PC-3 (cell line): ENCODE results near the gene NAIP.
"Not testable (repeated sequence)": the region's sequence is repeated elsewhere in the genome, so short reads cannot be mapped to it uniquely, and the experiment has no call there.

ENCODE experiments used
- EZH2 ChIP-seq: fragments of 300-600 bp; sonication (generic); IDR thresholded peaks from one replicate; pipeline ENCODE4 v1.6.1; 2017; ENCODE audit warnings: antibody characterized with exemption, mild to moderate bottlenecking, low read length; ENCODE audit not compliant: unreplicated experiment
- EZH2phosphoT487 ChIP-seq: fragments of 300-600 bp; sonication (generic); IDR thresholded peaks from 2 replicates; pipeline ENCODE4 v1.6.1; 2018; ENCODE audit warnings: mild to moderate bottlenecking, antibody characterized with exemption, low read length, borderline replicate concordance
- TF ChIP-seq, protein P1 (sequence below): fragments of 300-600 bp; sonication (generic); conservative IDR thresholded peaks from 2 replicates; pipeline ENCODE4 v1.5.1; 2017; ENCODE audit warnings: antibody characterized with exemption, low read depth, mild to moderate bottlenecking, low read length

DNA sequence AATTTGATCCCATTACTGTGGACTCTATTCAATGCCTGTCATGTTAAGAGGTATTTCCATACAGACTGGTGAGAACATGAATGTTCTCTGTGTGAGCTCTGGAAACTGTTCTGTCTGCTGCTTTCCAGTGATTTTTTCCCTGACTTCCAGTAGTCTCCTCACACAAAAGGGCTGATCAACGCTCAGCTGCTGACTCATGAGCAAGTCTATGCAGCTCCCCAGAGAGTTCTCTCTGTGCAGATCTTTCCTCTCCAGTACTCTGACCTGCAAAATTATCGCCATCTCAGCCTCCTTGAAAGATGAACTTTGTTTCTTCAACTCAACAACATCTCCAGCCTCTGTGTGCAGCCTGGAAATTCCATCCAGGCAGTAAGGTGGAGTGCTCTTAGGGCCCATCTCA, 19.0 kb upstream of the NAIP start:
- TF ChIP-seq, protein P1, sequence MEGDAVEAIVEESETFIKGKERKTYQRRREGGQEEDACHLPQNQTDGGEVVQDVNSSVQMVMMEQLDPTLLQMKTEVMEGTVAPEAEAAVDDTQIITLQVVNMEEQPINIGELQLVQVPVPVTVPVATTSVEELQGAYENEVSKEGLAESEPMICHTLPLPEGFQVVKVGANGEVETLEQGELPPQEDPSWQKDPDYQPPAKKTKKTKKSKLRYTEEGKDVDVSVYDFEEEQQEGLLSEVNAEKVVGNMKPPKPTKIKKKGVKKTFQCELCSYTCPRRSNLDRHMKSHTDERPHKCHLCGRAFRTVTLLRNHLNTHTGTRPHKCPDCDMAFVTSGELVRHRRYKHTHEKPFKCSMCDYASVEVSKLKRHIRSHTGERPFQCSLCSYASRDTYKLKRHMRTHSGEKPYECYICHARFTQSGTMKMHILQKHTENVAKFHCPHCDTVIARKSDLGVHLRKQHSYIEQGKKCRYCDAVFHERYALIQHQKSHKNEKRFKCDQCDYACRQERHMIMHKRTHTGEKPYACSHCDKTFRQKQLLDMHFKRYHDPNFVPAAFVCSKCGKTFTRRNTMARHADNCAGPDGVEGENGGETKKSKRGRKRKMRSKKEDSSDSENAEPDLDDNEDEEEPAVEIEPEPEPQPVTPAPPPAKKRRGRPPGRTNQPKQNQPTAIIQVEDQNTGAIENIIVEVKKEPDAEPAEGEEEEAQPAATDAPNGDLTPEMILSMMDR, result not testable (repeated sequence)
- TF ChIP-seq EZH2phosphoT487, EZH2: not testable (repeated sequence)
